ENCODE data around the gene AKT2. TPM values are rescaled to one million over a fixed set of nuclear protein-coding genes. Genes with fewer than 3 reads are reported as not detected.

AKT2 gene
- polyA plus RNA-seq, 1 donor from 2014 or later, result 131 TPM

GRCh38 chr19:40233811-40234389 is 51.2 kb downstream of the AKT2 start:
- H3K36me3 ChIP-seq (ENCODE audit: insufficient read depth, low read length), result no peaks in the 10 kb centered on the region

DNA sequence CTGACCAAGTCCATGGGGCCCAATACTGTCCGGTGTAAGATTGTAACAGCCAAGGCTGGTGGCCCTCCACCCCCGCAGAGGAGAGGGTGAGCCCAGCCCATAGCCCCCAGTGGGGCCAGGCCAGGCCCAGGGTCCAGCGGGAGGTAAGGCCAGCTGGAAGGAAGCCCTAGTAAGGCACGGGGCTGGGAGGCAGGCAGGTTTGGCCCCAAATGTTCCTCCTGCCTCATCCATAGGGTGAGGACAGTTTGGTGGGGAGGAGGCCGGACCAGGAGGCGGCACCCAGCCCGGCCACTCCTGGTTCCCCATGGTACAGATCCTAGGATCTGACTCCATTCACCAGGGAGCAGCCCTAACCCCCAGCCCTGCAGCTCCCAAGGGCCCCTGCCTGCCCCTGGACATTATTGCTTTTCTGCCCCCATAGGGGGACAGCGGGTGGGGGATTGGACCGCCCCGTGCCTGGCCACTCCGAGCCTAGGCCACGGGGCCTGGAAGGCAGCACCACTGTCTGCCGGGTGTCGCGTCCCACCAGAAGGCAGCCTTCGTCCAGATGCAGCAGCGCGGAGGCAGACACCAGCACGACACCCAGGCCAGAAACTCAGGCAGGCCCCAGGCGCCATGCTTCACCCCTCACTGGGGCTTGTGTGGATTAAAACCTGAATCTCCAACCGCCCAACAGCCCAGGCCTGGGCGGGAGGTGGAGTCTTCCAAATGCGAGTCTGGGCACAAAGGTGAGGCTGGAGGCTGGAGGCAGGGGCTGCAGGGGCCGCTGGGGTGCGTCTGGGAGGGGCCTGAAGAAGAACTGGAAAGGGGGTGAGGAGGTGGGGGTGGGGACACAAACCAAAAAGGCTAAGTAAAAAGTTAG is 52.0 kb downstream of the AKT2 start:
- H3F3A ChIP-seq (ENCODE audit: insufficient read depth, low read length, poor library complexity, severe bottlenecking), result no peaks in the 10 kb centered on the region
- H3K4me3 ChIP-seq (ENCODE audit: low read length), result no peak overlapping the region
- no peaks in the 10 kb centered on the region for H3K9me3 ChIP-seq (ENCODE audit: low read length)
- no peak overlapping the region for H3K27ac ChIP-seq (ENCODE audit: low read length)
- H3K27me3 ChIP-seq (ENCODE audit: insufficient read depth, low read depth, low read length), result no peaks in the 10 kb centered on the region
- no peak overlapping the region for H2AFZ ChIP-seq (ENCODE audit: low read depth, low read length)
- no peak overlapping the region for H3K4me2 ChIP-seq (ENCODE audit: low read length)
- no peak overlapping the region for H3K9ac ChIP-seq (ENCODE audit: low read length)
- TF ChIP-seq REST (IDR thresholded peaks at IDR 0.05; ENCODE audit: borderline replicate concordance) (no peak), EZH2 (IDR thresholded peaks at IDR 0.05; ENCODE audit: borderline replicate concordance, insufficient read depth, low read length, poor library complexity, severe bottlenecking) (no peak), MXI1 (conservative IDR thresholded peaks at IDR 0.05; ENCODE audit: poor library complexity, severe bottlenecking) (no peak), SMC3 (conservative IDR thresholded peaks at IDR 0.05; ENCODE audit: poor library complexity) (no peak), RAD21 (conservative IDR thresholded peaks at IDR 0.05) (no peak), TAF1 (IDR thresholded peaks at IDR 0.05; ENCODE audit: low read depth) (no peak), EP300 (conservative IDR thresholded peaks at IDR 0.05; ENCODE audit: poor library complexity, severe bottlenecking) (no peak), POLR2AphosphoS5 (IDR thresholded peaks at IDR 0.05) (no peak), CTCF (IDR thresholded peaks at IDR 0.05; ENCODE audit: poor library complexity, severe bottlenecking) (no peak)
- no peaks in the 10 kb centered on the region for H3K36me3 ChIP-seq (ENCODE audit: insufficient read depth, low read length)
- no peaks in the 10 kb centered on the region for H3K79me2 ChIP-seq (replicated peaks; ENCODE audit: insufficient read depth, low read length)
- H4K20me1 ChIP-seq (ENCODE audit: insufficient read depth), result no peaks in the 10 kb centered on the region
- H3K9me2 ChIP-seq (ENCODE audit: insufficient read depth, low read length), result no peaks in the 10 kb centered on the region

More at GRCh38 chr19:40233811-40234389, 51.2 kb downstream of the AKT2 start:
- H3K4me3 ChIP-seq (ENCODE audit: low read length), result no peak overlapping the region
- no peaks in the 10 kb centered on the region for H3K79me2 ChIP-seq (replicated peaks; ENCODE audit: insufficient read depth, low read length)
- H3K9me3 ChIP-seq (ENCODE audit: low read length), result no peaks in the 10 kb centered on the region
- no peak overlapping the region for H3K9ac ChIP-seq (ENCODE audit: low read length)
- H3K27me3 ChIP-seq (ENCODE audit: insufficient read depth, low read depth, low read length), result no peaks in the 10 kb centered on the region
- no peaks in the 10 kb centered on the region for H4K20me1 ChIP-seq (ENCODE audit: insufficient read depth)
- H3K9me2 ChIP-seq (ENCODE audit: insufficient read depth, low read length), result no peaks in the 10 kb centered on the region
- no peak overlapping the region for H2AFZ ChIP-seq (ENCODE audit: low read depth, low read length)
- no peak overlapping the region for H3K4me2 ChIP-seq (ENCODE audit: low read length)
- no peak for TF ChIP-seq POLR2AphosphoS5 (IDR thresholded peaks at IDR 0.05)
- no peak for TF ChIP-seq SMC3 (conservative IDR thresholded peaks at IDR 0.05; ENCODE audit: poor library complexity)
- no peak for TF ChIP-seq EZH2 (IDR thresholded peaks at IDR 0.05; ENCODE audit: borderline replicate concordance, insufficient read depth, low read length, poor library complexity, severe bottlenecking)
- no peak for TF ChIP-seq MXI1 (conservative IDR thresholded peaks at IDR 0.05; ENCODE audit: poor library complexity, severe bottlenecking)
- TF ChIP-seq RAD21 (conservative IDR thresholded peaks at IDR 0.05), result no peak
- no peak overlapping the region for H3K27ac ChIP-seq (ENCODE audit: low read length)
- no peaks in the 10 kb centered on the region for H3F3A ChIP-seq (ENCODE audit: insufficient read depth, low read length, poor library complexity, severe bottlenecking)

Data from neural cell (in vitro differentiated cells).